ENCODE results near the gene PCSK4.

DNA sequence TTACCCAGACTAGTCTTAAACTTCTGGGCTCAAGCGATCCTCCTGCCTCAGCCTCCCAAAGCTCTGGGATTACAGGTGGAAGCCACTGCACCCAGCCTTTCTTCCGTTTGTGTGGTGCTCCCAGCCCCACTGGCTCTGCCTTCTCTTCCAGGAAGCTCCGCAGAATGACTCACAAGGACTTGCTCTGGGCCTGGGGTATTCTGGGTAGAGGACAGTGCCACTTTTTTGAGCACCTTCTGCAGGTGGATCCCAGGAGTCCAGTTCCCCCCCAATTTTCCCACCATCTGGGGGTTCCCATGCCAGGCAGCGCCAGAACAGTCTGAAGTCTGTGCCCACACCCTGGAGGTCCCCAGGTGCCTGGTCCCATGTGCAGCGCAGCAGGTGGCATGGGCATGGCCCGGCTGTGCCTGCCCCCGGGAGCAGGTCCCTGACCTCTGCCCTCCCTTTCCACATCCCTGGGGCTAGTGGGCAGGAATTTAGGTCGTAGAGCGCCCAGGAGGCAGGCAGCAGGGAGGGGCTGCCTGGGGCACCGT is 2.4 kb upstream of the PCSK4 start:
- no peak for TF ChIP-seq EP300 (IDR thresholded peaks at IDR 0.05)
- TF ChIP-seq, protein P1, sequence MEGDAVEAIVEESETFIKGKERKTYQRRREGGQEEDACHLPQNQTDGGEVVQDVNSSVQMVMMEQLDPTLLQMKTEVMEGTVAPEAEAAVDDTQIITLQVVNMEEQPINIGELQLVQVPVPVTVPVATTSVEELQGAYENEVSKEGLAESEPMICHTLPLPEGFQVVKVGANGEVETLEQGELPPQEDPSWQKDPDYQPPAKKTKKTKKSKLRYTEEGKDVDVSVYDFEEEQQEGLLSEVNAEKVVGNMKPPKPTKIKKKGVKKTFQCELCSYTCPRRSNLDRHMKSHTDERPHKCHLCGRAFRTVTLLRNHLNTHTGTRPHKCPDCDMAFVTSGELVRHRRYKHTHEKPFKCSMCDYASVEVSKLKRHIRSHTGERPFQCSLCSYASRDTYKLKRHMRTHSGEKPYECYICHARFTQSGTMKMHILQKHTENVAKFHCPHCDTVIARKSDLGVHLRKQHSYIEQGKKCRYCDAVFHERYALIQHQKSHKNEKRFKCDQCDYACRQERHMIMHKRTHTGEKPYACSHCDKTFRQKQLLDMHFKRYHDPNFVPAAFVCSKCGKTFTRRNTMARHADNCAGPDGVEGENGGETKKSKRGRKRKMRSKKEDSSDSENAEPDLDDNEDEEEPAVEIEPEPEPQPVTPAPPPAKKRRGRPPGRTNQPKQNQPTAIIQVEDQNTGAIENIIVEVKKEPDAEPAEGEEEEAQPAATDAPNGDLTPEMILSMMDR (IDR thresholded peaks at IDR 0.05): no peak
